ENCODE results near the gene FBXO7.

Gene FBXO7

GRCh38 chr22:32511274-32511673 lies 36.7 kb downstream of the FBXO7 start:
- H3K4me3 ChIP-seq (ENCODE audit: low read length): no peak overlapping the region
- TF ChIP-seq ZNF274 (IDR thresholded peaks at IDR 0.05; ENCODE audit: low read depth, low read length): no peak

DNA sequence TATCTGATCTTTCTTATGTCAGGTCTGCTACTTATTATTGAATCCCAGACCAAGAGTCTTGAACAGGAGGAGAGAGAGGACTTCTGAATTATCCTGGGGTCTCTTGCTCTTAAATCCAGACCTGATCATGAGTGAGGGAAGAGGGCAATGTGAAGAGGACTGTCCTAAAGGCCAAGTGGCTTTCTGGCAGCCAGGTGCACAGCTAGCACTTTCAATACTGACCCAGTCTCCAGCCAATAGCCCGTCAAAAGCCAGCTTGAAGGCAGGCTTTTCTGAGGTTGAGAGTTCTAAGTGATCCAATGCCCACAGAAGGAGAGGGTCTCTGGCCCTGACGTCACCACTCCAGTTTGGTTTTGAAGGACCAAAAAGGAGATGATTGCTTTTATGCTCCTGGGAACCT lies 37.2 kb downstream of the FBXO7 start:
- no peak overlapping the region for H3K4me3 ChIP-seq (ENCODE audit: low read length)
- no peak for TF ChIP-seq ZNF274 (IDR thresholded peaks at IDR 0.05; ENCODE audit: low read depth, low read length)

GRCh38 chr22:32512267-32512982 lies 37.8 kb downstream of the FBXO7 start:
- TF ChIP-seq ZNF274 (IDR thresholded peaks at IDR 0.05; ENCODE audit: low read depth, low read length): no peak
- no peak overlapping the region for H3K4me3 ChIP-seq (ENCODE audit: low read length)

DNA sequence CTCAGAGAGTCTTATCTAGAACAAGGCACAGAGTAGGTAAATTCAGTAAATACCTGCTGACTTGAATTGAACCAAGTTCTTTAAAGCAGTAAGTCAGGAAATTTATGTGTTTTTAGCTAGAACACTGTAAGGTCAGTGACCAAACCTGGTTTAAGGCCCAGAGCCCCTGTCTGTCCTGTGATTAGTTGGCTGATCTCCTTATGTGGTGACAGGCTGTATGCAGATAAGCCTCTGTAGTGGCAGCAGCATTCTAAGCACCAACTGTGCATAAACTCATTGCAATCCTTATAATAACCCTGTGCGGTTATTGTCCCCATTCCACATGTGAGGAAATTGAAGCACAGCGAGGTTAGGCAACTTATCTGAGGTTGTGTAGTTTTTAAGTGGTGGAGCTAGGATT lies 40.5 kb downstream of the FBXO7 start:
- H3K4me3 ChIP-seq (ENCODE audit: low read length): no peak overlapping the region
- no peak for TF ChIP-seq ZNF274 (IDR thresholded peaks at IDR 0.05; ENCODE audit: low read depth, low read length)

GRCh38 chr22:32517488-32517887 lies 42.9 kb downstream of the FBXO7 start:
- TF ChIP-seq ZNF274 (IDR thresholded peaks at IDR 0.05; ENCODE audit: low read depth, low read length): no peak
- H3K4me3 ChIP-seq (ENCODE audit: low read length): no peak overlapping the region

DNA sequence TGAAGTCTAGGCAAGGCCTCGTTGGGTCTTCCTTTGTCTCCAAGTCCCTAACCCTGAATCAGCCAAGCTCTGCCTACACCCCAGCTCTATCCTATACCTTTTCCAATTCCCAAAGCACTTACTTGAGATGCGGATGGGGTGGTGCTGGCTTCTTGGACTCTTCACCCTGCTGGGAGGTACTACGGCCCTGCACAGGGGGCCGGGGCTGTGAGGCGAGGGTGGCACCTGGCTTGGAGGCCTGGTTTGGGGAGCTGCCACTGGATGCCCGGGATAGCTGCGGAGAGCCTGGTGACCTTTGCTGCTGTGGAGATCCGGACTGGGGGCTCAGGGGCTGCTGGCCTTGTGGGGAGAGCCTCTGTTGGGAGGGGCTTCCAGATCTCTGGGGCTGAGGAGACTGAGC lies 43.3 kb downstream of the FBXO7 start:
- no peak for TF ChIP-seq ZNF274 (IDR thresholded peaks at IDR 0.05; ENCODE audit: low read depth, low read length)
- H3K4me3 ChIP-seq (ENCODE audit: low read length): no peak overlapping the region

- no peak overlapping the region for H3K4me3 ChIP-seq (ENCODE audit: low read length)
- TF ChIP-seq ZNF274 (IDR thresholded peaks at IDR 0.05; ENCODE audit: low read depth, low read length): no peak
Measured at GRCh38 chr22:32518381-32518780, 43.8 kb downstream of the FBXO7 start.

DNA sequence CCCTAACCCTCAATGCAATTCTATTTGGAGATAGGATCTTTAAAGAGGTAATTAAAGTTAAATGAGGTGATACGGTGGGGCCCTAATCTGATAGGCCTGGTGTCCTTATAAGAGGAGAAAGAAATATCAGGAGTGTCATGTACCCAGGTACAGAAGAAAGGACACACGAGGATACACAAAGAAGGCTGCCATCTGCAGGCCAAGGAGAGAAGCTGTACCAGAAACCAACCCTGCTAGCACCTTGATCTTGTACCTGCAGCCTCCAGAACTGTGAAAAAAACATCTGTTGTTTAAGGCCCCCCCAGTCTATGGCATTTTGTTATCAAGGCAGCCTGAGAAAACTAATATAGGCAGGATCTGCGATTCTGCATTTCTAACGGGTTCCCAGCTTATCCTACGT lies 44.2 kb downstream of the FBXO7 start:
- no peak for TF ChIP-seq ZNF274 (IDR thresholded peaks at IDR 0.05; ENCODE audit: low read depth, low read length)
- H3K4me3 ChIP-seq (ENCODE audit: low read length): no peak overlapping the region

- TF ChIP-seq ZNF274 (IDR thresholded peaks at IDR 0.05; ENCODE audit: low read depth, low read length): no peak
- H3K4me3 ChIP-seq (ENCODE audit: low read length): no peak overlapping the region
Measured at GRCh38 chr22:32520612-32521011, 46.0 kb downstream of the FBXO7 start.

DNA sequence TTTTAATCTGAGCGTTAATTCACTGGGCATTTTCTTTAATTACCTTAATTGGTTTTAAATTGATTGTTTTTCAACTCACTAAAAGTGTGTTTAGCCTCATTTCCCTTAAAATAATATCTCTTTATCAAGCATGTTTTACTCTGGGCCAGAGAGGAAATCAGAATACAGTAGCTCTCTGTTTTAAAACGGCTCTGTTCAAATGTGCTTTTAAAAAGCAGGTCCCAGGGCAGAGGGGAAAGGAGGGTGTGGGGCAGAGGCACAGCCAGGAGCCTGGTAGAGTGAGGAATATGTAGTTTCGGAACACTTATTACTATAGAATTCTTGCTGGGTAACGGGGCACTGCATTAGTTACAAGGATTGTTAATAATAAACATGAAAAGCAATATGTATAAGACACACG lies 47.6 kb downstream of the FBXO7 start:
- H3K4me3 ChIP-seq (ENCODE audit: low read length): no peak overlapping the region
- no peak for TF ChIP-seq ZNF274 (IDR thresholded peaks at IDR 0.05; ENCODE audit: low read depth, low read length)

DNA sequence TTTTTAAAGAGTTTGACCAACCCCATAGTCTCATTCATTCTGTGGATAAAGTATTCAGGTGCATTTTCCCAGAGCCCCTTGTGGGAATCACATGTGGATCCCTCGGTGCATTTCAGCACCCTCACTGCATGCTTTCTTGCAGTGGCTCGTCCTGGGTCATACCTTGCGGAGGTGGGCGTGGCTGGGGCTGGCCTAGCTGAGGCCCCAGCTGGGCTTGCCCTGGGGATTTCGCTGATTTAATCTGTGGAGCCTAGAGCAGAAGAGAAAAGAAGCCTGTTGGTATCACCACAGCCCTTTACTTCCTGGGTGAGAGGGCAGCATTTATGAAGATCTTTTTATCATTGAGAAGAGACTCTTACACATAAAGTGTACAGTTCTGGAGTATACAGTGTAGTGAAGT lies 53.1 kb downstream of the FBXO7 start:
- TF ChIP-seq ZNF274 (IDR thresholded peaks at IDR 0.05; ENCODE audit: low read depth, low read length): no peak

GRCh38 chr22:32528316-32528715 lies 53.7 kb downstream of the FBXO7 start:
- TF ChIP-seq ZNF274 (IDR thresholded peaks at IDR 0.05; ENCODE audit: low read depth, low read length): no peak

More for the DNA sequence above, 53.1 kb downstream of the FBXO7 start:
- H3K4me3 ChIP-seq (ENCODE audit: low read length): no peak overlapping the region

GRCh38 chr22:32528984-32529982 lies 54.7 kb downstream of the FBXO7 start:
- no peak overlapping the region for H3K4me3 ChIP-seq (ENCODE audit: low read length)
- TF ChIP-seq ZNF274 (IDR thresholded peaks at IDR 0.05; ENCODE audit: low read depth, low read length): no peak

More at GRCh38 chr22:32528316-32528715, 53.7 kb downstream of the FBXO7 start:
- H3K4me3 ChIP-seq (ENCODE audit: low read length): no peak overlapping the region

GRCh38 chr22:32531228-32531627 lies 56.6 kb downstream of the FBXO7 start:
- TF ChIP-seq ZNF274 (IDR thresholded peaks at IDR 0.05; ENCODE audit: low read depth, low read length): no peak
- no peak overlapping the region for H3K4me3 ChIP-seq (ENCODE audit: low read length)
